ENCODE data around the gene KISS1R.
A peak's percentile ranks its signal among the peaks of the same experiment; 100 is the strongest.

The KISS1R gene

DNA sequence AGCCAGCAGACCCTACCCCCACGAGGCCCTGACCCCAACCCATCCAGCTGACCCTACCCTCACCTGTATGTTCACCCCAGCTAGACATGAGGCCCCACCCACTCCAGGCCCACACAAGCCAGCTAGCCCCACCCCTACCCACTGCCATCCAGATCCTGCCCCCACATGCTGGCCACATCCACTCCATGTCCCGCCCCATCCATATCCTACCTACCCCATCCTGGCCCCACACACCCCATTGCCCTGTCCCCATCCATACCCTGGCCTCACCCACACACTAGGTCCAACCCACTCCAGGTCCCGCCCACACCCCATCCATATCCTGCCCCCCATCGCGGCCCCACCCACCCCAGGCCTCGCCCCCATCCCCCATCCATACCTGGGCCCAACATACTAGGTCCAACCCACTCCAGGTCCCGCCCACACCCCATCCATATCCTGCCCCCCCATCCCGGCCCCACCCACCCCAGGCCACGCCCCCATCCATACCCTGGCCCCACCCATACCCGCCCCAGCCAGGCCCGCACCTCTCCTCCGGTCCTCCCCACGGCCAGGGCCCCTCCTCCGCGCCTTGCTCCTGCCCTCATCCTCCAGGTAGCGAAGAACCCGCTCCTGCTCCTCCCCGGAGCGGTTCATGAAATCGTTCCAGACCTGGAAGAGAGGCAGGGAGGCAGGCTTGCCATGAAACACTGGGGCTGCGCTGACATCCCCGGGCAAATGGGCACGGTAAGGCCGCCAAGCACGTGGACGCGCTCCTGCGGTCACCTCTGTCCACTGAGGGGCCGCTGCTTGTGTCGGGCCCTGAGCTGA is 16.6 kb upstream of the KISS1R start:
- DNase-seq, result no peak

- no peak for DNase-seq
Measured at GRCh38 chr19:901216-902092, 15.7 kb upstream of the KISS1R start.

DNA sequence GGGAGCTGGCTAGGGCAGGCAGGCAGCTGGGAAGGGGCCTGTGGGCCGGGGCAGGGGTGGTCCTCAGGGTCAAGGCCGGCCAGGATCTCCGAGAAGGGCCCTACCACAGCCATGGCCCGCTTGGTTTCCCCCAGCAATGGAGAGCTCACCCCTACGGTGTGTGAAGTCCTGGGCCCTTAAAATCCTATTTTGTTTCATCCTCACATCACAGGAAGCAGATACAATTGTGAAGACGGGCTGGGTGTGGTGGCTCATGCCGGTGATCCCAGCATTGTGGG is 15.1 kb upstream of the KISS1R start:
- no peak for DNase-seq

DNA sequence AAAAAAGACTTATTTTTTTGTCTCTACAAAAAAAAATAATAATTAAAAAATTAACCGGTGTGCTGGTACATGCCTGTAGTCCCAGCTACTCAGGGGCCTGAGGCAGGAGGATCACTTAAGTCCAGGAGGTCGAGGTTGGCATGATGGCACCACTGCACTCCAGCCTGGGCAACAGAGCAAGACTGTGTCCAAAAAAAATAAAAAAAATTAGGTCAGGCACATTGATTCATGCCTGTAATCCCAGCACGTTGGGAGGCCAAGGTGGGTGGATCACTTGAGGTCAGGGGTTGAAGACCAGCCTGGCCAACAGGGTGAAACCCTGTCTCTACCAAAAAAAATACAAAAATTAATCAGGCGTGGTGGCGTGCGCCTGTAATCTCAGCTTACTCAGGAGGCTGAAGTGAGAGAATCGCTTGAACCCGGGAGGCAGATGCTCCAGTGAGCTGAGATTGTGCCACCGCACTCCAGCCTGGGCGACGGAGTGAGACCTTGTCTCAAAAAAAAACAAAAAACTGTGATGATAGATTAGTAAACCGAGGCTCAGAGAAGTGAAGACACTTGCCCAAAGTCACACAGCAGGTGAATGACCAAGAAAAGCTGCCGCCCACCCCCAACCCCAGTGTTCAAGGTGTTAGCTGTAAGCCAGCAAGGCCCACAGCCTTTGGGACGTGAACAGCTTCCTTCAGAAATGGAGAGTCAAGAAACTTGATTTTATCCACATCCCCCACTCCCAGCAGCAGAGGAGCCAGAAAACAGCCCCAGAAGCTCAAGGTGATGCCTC is 14.5 kb upstream of the KISS1R start:
- DNase-seq, result no peak

- no peak for DNase-seq
Measured at GRCh38 chr19:903266-903797, 13.8 kb upstream of the KISS1R start.

DNA sequence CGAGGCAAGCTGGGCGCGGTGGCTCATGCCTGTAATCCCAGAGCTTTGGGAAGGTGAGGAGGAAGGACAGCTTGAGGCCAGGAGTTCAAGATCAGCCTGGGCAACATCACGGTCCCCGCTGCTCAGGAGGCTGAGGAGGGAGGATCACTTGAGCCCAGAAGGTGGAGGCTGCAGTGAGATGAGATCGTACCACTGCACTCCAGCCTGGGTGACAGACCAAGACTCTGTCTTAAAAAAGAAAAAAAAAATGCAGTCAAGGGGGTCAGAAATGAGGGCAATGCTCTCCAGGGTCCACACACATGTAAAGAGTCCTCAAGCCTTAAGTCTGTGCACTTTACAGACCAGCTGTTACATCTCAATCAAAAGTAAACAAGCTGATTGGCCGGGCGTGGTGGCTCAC is 12.6 kb upstream of the KISS1R start:
- DNase-seq, result no peak

DNA sequence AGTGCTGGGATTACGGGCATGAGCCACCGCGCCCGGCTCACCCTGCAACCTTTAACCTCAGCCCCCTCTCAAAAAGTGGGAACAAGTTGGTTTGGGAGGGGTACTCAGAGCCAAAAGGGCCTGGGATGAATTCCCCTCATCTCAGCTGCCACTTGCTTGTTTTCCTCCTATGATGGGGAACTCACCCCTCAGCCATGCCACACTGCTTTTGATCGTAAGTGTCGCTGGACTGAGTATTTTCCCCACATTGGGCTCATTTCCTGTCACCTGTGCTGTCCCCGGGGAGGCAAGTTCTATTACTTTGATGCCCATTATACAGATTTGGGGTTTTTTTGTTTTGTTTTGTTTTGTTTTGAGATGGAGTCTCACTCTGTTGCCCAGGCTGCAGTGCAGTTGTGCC is 10.7 kb upstream of the KISS1R start:
- no peak for DNase-seq

- DNase-seq, result no peak
Measured at GRCh38 chr19:907183-907853, 9.8 kb upstream of the KISS1R start.

GRCh38 chr19:911197-912033 is 5.7 kb upstream of the KISS1R start:
- DNase-seq, result no peak

DNA sequence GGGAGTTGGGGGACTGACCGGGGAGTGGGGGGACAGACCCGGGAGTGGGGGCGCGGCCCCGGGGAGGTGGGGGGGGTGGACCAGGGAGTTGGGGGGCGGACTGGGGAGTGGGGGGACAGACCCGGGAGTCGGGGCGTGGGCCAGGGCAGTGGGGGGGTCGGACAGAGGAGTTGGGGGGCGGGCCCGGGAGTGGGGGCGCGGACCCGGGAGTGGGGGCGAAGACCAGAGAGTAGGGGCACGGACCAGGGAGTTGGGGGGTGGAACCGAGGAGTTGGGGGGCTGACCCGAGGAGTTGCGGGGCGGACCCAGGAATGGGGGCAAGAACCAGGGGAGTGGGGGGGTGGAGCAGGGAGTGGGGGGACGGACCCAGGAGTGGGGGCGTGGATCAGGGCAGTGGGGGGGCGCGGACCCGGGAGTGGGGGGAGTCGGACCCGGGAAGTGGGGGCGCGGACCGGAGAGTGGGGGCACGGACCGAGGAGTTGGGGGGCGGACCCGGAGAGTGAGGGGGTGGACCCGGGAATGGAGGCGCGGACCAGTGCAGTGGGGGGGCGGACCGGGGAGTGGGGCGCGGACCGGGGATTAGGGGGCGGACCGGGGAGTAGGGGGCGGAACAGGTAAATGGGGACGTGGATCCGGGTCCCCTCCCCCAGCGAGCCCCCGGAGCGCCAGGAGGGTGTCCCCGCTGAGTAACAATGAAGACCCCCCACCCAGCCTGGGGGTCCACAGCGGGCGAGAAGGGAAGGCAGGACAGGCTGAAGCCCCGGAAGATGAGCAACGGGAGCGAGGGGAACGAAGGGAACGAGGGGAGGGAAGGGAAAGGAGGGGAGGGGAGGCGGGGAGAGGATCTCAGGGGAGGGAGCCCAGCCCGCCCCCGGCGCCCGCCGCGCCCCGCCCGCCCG is 4.7 kb upstream of the KISS1R start:
- peak in 1 of 2 experiments; percentile 29 for DNase-seq

GRCh38 chr19:913080-913748 is 3.9 kb upstream of the KISS1R start, which contains the start of gene R3HDM4:
R3HDM4 (minus strand) TSS chr19:913219; CDS start chr19:913157, 62 bp downstream.
- peak; percentile 28 to 44 for DNase-seq

GRCh38 chr19:916645-917322 is 349 bp upstream of the KISS1R start:
- DNase-seq, result no peak

DNA sequence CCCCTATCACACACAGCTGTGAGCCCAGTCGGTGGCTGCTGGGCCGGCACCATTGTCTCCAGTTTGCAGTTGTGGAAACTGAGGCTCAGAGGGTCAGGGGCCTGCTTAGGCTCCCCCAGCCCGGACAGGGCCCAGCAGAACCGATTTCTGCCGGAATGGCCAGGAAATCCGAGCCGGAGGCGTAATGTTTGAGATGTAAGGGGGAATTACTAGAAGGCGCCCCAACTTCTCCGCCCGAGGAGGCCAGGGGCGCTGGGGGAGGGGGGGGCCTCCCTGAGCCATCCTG is 962 bp downstream of the KISS1R start:
- no peak for DNase-seq

GRCh38 chr19:918481-919198 is 1.5 kb downstream of the KISS1R start:
- DNase-seq, result no peak

- DNase-seq, result no peak
Measured at GRCh38 chr19:919199-920050, 2.3 kb downstream of the KISS1R start.

DNA sequence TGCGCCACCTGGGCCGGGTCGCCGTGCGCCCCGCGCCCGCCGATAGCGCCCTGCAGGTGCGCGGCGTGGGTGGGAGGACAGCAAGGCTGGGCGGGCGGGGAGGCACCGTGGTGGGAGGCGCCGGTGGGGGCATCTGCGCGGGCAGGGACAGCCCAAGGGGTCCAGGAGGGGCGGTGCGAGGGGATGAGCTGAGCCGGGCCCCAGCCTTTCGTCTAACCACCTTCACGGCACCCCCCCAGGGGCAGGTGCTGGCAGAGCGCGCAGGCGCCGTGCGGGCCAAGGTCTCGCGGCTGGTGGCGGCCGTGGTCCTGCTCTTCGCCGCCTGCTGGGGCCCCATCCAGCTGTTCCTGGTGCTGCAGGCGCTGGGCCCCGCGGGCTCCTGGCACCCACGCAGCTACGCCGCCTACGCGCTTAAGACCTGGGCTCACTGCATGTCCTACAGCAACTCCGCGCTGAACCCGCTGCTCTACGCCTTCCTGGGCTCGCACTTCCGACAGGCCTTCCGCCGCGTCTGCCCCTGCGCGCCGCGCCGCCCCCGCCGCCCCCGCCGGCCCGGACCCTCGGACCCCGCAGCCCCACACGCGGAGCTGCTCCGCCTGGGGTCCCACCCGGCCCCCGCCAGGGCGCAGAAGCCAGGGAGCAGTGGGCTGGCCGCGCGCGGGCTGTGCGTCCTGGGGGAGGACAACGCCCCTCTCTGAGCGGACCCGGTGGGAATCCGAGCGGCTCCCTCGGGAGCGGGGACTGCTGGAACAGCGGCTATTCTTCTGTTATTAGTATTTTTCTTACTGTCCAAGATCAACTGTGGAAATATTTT is 3.1 kb downstream of the KISS1R start:
- DNase-seq, result peak; percentile 39 to 56

DNA sequence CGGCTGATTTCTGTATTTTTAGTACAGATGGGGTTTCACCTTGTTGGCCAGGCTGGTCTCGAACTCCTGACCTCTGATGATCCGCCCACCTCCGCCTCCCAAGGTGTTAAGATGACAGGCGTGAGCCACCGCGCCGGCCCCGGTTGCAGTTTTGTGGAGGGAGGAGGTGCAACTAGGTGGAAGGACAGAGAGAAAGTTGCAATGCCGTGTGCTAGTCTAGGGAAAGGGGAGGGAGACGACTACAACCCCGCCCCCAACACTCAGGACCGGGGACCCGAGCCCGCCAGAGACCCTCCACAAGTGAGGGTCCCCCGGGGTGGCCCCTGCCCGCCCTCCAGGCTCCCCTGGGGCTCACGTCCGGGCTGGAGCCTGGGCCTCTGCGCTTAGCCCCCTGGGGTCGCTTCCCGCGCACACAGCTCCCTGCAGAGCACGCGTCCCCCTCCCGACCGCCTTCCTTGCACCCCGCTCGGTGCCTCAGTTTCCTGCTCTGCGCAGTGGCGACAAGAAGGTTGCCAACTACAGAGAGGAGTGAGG is 7.5 kb downstream of the KISS1R start:
- no peak for DNase-seq
